HUDEP-2 (cell line): ENCODE results near the gene PCSK1N.
"Not testable (repeated sequence)": the region's sequence is repeated elsewhere in the genome, so short reads cannot be mapped to it uniquely, and the experiment has no call there.

ENCODE experiments used
- DNase-seq, 76 experiments: peaks; one replicate each; lab custom pipeline; 2025; ENCODE audit not compliant: unreplicated experiment in 76 of 76; lab: John Stamatoyannopoulos, UW

The PCSK1N gene

GRCh38 chrX:48835524-48836329, at the start of gene PCSK1N:
Gene PCSK1N, minus strand, starts transcription at chrX:48835610. Its CDS starts 78 bp downstream, at chrX:48835532.
- no peak for DNase-seq

- no peak for DNase-seq
Measured at GRCh38 chrX:48883729-48884128, 48.3 kb upstream of the PCSK1N start.

GRCh38 chrX:48876944-48877343, 41.5 kb upstream of the PCSK1N start:
- DNase-seq = not testable (repeated sequence)

GRCh38 chrX:48872017-48872416, 36.6 kb upstream of the PCSK1N start:
- not testable (repeated sequence) for DNase-seq

GRCh38 chrX:48864210-48864609, 28.8 kb upstream of the PCSK1N start:
- peak in 1 of 76 experiments; percentile 0 for DNase-seq

GRCh38 chrX:48854898-48855297, 19.5 kb upstream of the PCSK1N start:
- DNase-seq = peak in 8 of 76 experiments; percentile 2 to 17 (median 10)

- DNase-seq = not testable (repeated sequence)
Measured at GRCh38 chrX:48854121-48854804, 18.9 kb upstream of the PCSK1N start.

- not testable (repeated sequence) for DNase-seq
Measured at GRCh38 chrX:48853494-48853893, 18.1 kb upstream of the PCSK1N start.

- no peak for DNase-seq
Measured at GRCh38 chrX:48852857-48853256, 17.4 kb upstream of the PCSK1N start.

- no peak for DNase-seq
Measured at GRCh38 chrX:48848847-48849246, 13.4 kb upstream of the PCSK1N start.

- DNase-seq = no peak
Measured at GRCh38 chrX:48839686-48840085, 4.3 kb upstream of the PCSK1N start.

GRCh38 chrX:48834383-48834709, 1.1 kb downstream of the PCSK1N start:
- DNase-seq = no peak

GRCh38 chrX:48833542-48834138, 1.8 kb downstream of the PCSK1N start:
- no peak for DNase-seq

GRCh38 chrX:48831909-48832291, 3.5 kb downstream of the PCSK1N start:
- no peak for DNase-seq

GRCh38 chrX:48831136-48831908, 4.1 kb downstream of the PCSK1N start:
- DNase-seq = no peak

GRCh38 chrX:48829016-48829735, 6.2 kb downstream of the PCSK1N start:
- no peak for DNase-seq

- DNase-seq = no peak
Measured at GRCh38 chrX:48827654-48827968, 7.8 kb downstream of the PCSK1N start.

- DNase-seq = no peak
Measured at GRCh38 chrX:48826876-48827653, 8.3 kb downstream of the PCSK1N start.

- no peak for DNase-seq
Measured at GRCh38 chrX:48826135-48826875, 9.1 kb downstream of the PCSK1N start, which contains the start of gene ERAS. Gene ERAS, plus strand, starts transcription at chrX:48826513. Its CDS starts 2,611 bp downstream, at chrX:48829124.
